HG02973 (cell line): ENCODE measurements around the gene LBX1.

ENCODE experiments used
- ATAC-seq: cut with Tn5 transposase; IDR thresholded peaks from one replicate; pipeline ENCODE4 v1.9.1; 2021; ENCODE audit warnings: moderate library complexity; ENCODE audit not compliant: unreplicated experiment

The LBX1 gene

GRCh38 chr10:101244321-101245050, 15.2 kb upstream of the LBX1 start:
- ATAC-seq, result no peak

GRCh38 chr10:101241840-101242707, 12.8 kb upstream of the LBX1 start:
- no peak for ATAC-seq

GRCh38 chr10:101238732-101239105, 9.5 kb upstream of the LBX1 start:
- no peak for ATAC-seq

GRCh38 chr10:101237982-101238731, 8.9 kb upstream of the LBX1 start:
- no peak for ATAC-seq

GRCh38 chr10:101237081-101237981, 8.1 kb upstream of the LBX1 start:
- no peak for ATAC-seq

GRCh38 chr10:101236376-101237080, 7.3 kb upstream of the LBX1 start:
- no peak for ATAC-seq

DNA sequence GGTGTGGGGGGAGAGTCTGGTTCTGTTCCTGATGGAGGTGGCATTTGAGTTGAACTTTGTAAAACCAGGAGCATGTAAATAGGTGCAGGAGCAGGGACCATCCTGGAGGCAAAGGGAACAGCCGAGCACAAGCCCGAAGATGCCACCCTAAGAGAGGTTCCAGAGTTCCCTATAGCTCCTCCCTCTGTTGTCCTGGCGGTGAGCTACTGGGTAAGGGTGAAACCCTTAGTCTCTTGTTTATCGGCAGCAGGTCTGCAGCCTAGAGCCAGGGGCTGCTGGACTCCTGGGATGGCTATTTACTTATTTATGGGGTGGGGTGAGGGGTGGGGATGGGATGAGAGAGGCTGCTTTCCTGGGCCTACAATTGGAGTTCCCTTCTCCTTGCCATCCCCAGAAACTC, 6.5 kb upstream of the LBX1 start:
- ATAC-seq, result no peak

DNA sequence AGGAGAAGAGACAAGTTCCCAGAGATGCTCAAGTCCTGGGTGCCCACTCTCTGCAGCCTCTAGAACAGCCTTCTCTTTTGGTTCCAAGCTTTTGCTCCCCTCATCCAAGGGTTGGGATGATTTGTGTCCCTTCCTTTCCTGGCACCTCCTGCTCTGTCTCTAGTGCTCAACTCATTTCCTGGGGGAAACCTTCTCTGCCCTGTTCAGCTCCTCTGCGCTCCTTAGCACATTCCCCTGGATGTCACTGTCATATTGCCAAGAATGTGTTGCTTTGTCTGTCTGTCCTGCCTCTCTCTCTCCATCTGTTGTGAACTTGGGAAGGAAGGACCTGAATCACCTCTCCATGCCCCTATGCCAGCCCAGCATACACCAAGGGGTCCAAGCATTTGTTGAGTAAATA, 5.1 kb upstream of the LBX1 start:
- no peak for ATAC-seq

DNA sequence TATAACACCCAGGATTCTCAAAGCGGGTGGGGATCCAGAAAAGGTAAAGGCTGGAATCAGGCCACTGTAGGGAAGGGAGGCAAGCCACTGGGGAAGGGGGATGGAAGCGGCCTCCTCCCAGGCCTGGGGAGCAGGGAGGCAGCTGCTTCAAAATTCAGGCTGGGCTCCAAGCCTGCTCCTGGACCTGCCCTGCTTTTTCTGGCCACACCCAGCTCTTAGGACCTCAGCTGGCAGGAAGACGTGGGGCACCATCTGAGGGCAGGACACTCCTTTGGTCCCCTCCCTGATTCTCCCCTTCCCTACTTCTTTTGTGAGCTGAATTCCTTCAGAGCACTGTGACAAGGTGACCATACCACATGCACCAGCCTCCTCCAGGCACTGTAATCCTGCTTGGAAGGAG, 4.6 kb upstream of the LBX1 start:
- no peak for ATAC-seq

DNA sequence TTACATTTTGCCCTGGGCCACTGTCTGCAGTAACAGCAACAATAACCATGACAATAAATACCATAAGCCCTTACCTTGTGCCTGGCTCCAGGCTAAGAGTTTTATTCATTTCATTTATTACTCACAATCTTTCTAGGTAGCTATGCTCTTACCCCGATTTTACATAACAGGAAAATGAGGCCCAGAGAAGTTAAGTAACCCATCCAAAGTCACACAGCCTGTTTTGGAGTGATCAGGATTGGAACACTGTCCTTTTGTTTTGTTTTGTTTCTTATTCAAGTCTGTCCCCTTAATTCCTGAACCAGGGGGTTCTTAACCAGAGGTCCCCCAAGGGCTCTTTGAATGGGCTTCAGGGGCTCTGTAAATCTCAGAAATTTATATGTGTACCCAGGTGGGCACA, 4.2 kb upstream of the LBX1 start:
- ATAC-seq, result no peak

- ATAC-seq, result no peak
These were observed 2.8 kb upstream of the LBX1 start for GRCh38 chr10:101231912-101232689.

- no peak for ATAC-seq
These were observed 1.8 kb upstream of the LBX1 start for GRCh38 chr10:101231092-101231491.

- ATAC-seq, result no peak
These were observed 1.1 kb upstream of the LBX1 start for GRCh38 chr10:101230183-101230917.

GRCh38 chr10:101228966-101229265, 347 bp downstream of the LBX1 start:
- no peak for ATAC-seq

GRCh38 chr10:101228153-101228965, 904 bp downstream of the LBX1 start:
- ATAC-seq, result no peak

DNA sequence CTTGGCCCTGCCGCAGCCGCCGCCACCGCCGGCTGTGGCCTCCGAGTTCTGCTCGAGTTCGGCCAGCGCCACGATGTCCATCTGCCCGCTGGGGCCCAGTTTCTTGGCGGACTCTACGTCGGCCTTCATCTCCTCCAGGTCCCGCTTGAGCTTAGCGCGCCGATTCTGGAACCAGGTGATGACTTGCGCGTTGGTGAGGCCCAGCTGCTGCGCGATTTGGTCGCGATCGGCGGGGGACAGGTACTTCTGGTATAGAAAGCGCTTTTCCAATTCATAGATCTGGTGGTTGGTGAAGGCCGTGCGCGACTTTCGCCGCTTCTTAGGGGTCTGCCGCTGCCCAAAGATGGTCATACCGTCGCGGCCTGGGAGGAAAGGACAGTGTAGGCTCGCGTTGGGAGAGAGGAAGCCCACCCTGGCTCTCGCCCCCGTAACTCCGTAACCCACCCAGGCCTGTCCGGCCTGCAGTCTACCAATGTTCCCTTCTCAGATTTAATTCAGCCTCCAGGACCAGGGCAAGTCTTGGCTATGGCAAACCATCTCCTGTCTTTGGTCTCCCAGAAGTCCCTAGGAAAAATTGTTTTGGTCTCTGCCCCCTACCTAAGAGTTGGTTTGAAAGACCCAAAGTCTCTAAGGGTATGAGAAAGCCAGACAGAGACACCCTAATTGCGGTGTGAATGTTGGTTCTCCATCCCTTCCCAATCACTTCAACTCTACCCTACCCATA, 1.7 kb downstream of the LBX1 start:
- no peak for ATAC-seq
